ENCODE measurements around the gene HDLBP.

The HDLBP gene

DNA sequence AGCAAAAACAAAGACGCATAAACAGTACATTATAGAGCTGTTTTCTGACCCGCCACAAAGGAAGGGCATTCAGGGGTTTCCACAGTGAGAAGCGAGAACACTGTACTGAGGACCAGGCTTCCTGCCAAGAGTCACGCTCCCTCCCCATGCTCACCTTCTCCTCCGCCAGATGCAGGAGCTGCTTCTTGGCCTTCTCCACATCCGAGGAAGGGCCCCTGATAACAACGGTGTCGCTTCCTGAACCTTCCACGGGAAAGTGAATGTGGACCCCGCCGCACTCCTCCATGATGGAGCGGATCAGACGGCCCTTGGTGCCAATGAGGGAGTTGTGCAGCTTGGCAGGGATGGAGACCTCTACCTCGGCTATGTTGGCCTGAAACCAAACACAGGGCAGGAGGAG lies 73.2 kb downstream of the HDLBP start:
- FAIRE-seq (no peak), DNase-seq (ENCODE audit: insufficient read length) (no peak)
- peak; percentile 37; the same call in 1 of the 2 replicates for TF ChIP-seq POLR2AphosphoS5 (IDR thresholded peaks at IDR 0.05; ENCODE audit: low read depth, low read length)
- TF ChIP-seq TAF1 (IDR thresholded peaks at IDR 0.05; ENCODE audit: borderline replicate concordance, low read depth, low read length) = no peak
- TF ChIP-seq POLR2A (IDR thresholded peaks at IDR 0.05; ENCODE audit: low read depth, low read length) = no peak

GRCh38 chr2:241241669-241242068 lies 73.8 kb downstream of the HDLBP start:
- no peak for TF ChIP-seq POLR2AphosphoS5 (IDR thresholded peaks at IDR 0.05; ENCODE audit: low read depth, low read length)
- TF ChIP-seq POLR2A (IDR thresholded peaks at IDR 0.05; ENCODE audit: low read depth, low read length) = no peak
- no peak for TF ChIP-seq TAF1 (IDR thresholded peaks at IDR 0.05; ENCODE audit: borderline replicate concordance, low read depth, low read length)
- FAIRE-seq (no peak), DNase-seq (ENCODE audit: insufficient read length) (no peak)

GRCh38 chr2:241240320-241241004 lies 75.0 kb downstream of the HDLBP start:
- TF ChIP-seq POLR2A (IDR thresholded peaks at IDR 0.05; ENCODE audit: low read depth, low read length) (no peak; the same call in 1 of the 2 replicates), TAF1 (IDR thresholded peaks at IDR 0.05; ENCODE audit: borderline replicate concordance, low read depth, low read length) (no peak), POLR2AphosphoS5 (IDR thresholded peaks at IDR 0.05; ENCODE audit: low read depth, low read length) (no peak)
- DNase-seq (ENCODE audit: insufficient read length) = no peak
- no peak for FAIRE-seq

DNA sequence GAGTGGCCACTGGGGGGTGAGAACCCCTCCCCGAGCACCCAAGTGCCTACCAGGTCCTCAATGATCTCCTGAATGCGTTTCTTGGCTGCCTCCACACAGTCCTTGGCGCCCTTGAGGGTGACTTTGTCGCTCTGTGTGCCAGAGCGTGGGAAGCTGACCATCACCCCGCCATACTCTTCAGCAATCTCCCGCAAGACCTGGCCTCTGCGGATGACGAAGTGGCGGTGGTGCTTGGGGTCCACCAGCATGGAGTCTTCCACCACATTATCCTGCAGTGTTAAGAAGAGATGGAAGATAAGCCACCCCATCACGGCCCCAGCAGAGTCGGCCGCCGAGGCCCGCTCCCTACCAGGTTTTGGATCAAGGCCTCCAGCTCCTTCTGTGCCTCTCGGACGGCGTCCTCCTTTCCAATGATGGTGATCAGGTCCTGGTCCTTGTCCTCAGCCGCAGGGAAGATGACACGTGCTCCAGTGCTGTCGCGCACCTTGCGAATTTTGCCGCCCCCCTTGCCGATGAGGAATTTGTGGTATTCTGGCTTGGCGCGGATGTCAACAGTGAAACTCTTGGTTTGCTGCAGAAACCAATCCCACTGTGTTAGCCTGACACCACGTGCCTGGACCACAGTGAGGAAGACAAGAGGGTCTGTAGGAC lies 75.8 kb downstream of the HDLBP start:
- TF ChIP-seq TAF1 (IDR thresholded peaks at IDR 0.05; ENCODE audit: borderline replicate concordance, low read depth, low read length) (no peak), POLR2A (IDR thresholded peaks at IDR 0.05; ENCODE audit: low read depth, low read length) (no peak), POLR2AphosphoS5 (IDR thresholded peaks at IDR 0.05; ENCODE audit: low read depth, low read length) (no peak)
- no peak for FAIRE-seq
- DNase-seq (ENCODE audit: insufficient read length) = no peak

DNA sequence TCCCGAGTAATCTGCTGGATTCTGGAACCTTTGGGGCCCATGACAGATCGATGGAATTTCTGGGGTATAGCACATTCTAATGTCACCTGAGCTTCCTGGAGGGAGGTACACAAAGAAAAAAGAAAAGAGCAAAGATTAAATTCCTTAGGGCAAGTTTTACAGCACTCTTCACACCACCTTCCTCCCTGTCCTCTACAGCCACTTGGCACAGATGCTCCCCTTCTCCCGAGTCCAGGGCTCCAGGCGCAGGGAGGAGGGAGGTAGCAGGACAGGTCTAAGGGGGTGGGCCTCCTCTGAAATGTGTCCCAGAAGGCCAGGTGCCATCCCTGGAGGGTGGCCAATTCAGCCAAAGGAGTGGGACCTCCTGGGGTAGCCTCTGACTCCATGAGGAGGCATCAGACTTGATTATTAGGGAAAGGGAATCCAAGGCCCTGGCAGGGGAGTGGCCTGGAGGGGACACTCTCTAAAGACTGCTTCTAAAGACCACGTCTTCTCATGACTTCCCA lies 76.7 kb downstream of the HDLBP start:
- TF ChIP-seq TAF1 (IDR thresholded peaks at IDR 0.05; ENCODE audit: borderline replicate concordance, low read depth, low read length) (no peak), POLR2A (IDR thresholded peaks at IDR 0.05; ENCODE audit: low read depth, low read length) (no peak), POLR2AphosphoS5 (IDR thresholded peaks at IDR 0.05; ENCODE audit: low read depth, low read length) (no peak)
- no peak for FAIRE-seq
- no peak for DNase-seq (ENCODE audit: insufficient read length)

DNA sequence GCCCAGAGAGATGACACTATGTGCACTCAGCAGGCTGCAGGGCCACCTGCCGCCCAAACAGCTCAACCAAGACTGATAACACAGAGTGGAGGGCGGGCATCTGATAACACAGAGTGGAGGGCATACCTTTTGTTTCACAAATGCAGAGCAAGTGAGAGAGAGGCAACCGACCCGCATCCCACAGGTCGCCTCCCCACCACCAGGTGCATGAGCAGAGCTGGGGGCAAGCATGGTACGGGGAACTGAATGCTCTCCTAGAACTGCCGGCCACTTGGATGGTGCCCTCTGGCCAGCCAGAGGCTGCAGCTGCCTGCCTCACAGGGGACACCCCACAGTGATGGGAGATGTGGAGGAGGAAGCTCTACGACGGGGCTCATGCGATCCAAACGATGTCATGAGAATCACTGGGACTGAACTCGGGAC lies 77.5 kb downstream of the HDLBP start:
- no peak for FAIRE-seq

GRCh38 chr2:241237047-241237446 lies 78.4 kb downstream of the HDLBP start:
- TF ChIP-seq TAF1 (IDR thresholded peaks at IDR 0.05; ENCODE audit: borderline replicate concordance, low read depth, low read length) = no peak
- no peak for TF ChIP-seq POLR2A (IDR thresholded peaks at IDR 0.05; ENCODE audit: low read depth, low read length)
- TF ChIP-seq POLR2AphosphoS5 (IDR thresholded peaks at IDR 0.05; ENCODE audit: low read depth, low read length) = no peak
- FAIRE-seq (no peak), DNase-seq (ENCODE audit: insufficient read length) (no peak)

More for the DNA sequence above, 77.5 kb downstream of the HDLBP start:
- no peak for DNase-seq (ENCODE audit: insufficient read length)
- no peak for TF ChIP-seq POLR2AphosphoS5 (IDR thresholded peaks at IDR 0.05; ENCODE audit: low read depth, low read length)
- no peak for TF ChIP-seq TAF1 (IDR thresholded peaks at IDR 0.05; ENCODE audit: borderline replicate concordance, low read depth, low read length)
- no peak for TF ChIP-seq POLR2A (IDR thresholded peaks at IDR 0.05; ENCODE audit: low read depth, low read length)

DNA sequence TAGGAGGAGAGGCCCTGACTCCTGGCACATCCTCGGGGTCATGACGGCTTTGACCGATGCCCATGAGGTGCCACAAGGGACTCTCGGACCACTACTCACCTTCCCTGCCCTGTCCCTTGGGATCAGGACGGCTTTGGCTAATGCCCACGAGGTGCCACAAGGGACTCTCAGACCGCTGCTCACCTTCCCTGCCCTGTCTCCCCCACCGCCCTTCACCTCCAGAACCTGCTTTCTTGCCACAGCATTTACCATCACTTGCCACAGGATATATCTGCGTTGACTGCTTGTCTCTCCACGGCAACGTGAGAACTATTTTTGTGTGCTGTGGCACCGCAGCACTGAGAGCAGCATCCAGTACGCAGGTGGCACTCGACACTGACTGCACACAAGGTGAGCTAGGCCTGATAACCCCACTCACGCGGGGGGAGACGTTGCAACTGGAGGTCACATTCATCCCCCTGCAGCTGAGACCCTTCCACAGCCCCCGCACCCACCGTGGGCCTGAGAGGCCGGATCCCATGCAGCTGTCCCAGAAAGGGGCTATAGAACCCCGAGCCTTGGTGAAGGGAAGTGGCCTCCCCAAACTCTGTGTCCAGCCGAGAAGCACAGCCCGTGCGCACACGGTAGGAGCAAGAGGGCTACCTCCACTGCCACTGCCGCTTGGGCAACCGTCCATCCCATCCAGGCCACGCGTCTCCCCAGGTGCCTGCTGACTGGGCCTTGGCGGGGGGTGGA lies 79.4 kb downstream of the HDLBP start:
- no peak for TF ChIP-seq POLR2A (IDR thresholded peaks at IDR 0.05; ENCODE audit: low read depth, low read length)
- TF ChIP-seq POLR2AphosphoS5 (IDR thresholded peaks at IDR 0.05; ENCODE audit: low read depth, low read length) = 0 out of 2 replicates have a peak, but pooled peaks have one; percentile 15
- DNase-seq (ENCODE audit: insufficient read length) (no peak), FAIRE-seq (no peak)

DNA sequence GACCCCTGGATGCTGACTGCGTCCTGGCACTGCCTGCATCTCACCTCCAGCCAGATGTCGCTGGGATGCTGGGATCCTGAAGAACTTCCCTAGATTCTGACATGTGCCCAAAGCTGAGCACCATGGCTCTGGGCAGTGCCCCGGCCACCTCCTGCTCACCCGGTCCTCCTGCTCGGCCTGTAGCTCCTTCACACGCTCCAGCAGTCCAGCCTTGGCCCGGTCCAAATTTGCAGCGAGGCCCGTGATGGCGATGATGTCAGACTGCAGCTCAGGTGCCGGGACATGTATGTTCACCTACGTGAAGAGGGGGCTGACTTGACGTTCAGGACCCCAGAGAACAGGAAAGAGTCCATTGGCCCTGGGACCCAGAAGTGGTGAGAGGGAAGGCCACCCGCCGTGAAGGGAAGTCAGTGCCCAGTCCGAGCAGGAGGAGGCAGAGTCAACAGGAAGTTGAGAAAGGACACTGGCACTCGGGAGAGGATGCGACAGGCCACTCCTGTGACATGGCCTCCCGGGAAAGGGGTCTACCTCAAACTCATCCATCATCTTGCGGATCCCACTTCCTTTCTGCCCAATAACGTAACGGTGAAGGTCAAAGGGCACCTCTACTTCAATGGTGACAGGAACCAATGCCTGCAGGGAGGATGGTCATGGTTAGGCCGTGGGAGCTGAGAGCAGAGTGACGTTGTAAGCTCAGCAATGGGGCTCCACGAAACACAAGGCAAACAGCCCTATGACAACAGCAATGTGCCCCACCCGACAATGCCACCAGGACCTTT lies 80.3 kb downstream of the HDLBP start:
- TF ChIP-seq POLR2A (IDR thresholded peaks at IDR 0.05; ENCODE audit: low read depth, low read length) (no peak; the same call in 1 of the 2 replicates), POLR2AphosphoS5 (IDR thresholded peaks at IDR 0.05; ENCODE audit: low read depth, low read length) (no peak), TAF1 (IDR thresholded peaks at IDR 0.05; ENCODE audit: borderline replicate concordance, low read depth, low read length) (no peak)
- no peak for FAIRE-seq
- DNase-seq (ENCODE audit: insufficient read length) = no peak

DNA sequence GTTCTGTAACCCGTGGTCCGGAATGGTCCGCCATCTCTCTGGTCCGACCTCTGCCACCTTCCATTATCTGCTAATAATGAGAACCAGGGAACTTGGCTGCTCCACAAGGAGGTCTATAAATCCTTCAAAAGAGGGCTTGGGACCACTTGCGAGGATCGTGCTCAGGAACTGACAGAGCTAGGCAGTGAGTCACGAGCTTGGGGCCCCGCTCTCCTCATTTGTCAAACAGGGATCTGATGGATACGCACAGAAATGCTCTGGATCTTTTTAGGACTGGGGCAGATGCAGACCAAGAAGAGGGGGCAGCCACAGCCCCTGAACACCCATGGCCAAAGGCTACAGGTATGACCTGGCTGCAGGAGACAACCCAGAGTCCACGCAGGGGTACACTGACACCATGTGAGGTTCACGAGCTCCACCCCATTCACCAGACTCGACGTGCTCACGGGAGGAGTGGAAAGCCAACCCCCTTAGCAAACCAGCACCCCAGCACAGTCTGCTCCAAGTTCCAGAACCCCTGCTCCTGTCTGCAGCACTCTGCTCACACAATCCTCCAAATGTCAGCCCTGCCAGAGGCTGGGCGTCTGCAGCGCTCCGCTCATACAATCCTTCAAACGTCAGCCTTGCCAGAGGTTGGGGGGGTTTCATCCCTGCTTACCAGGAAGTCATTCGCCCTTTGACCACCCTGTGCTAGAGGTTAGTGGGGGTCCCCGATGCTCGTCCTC lies 81.2 kb downstream of the HDLBP start:
- FAIRE-seq (no peak), DNase-seq (ENCODE audit: insufficient read length) (no peak)
- TF ChIP-seq POLR2AphosphoS5 (IDR thresholded peaks at IDR 0.05; ENCODE audit: low read depth, low read length) (no peak; the same call in 1 of the 2 replicates), TAF1 (IDR thresholded peaks at IDR 0.05; ENCODE audit: borderline replicate concordance, low read depth, low read length) (no peak), POLR2A (IDR thresholded peaks at IDR 0.05; ENCODE audit: low read depth, low read length) (peak; percentile 30; the same call in 1 of the 2 replicates)

Data from GM12892 (cell line).